Dedifferentiated amniotic fluid mesenchymal stem cell (primary cell): ENCODE results near the gene BTLA.
"Not testable (repeated sequence)": the region's sequence is repeated elsewhere in the genome, so short reads cannot be mapped to it uniquely, and the experiment has no call there.

ENCODE experiments used
- DNase-seq: peaks from one replicate; pipeline ENCODE4 v3.0.0-alpha.2; 2016; ENCODE audit errors: extremely low spot score

BTLA gene

GRCh38 chr3:112446343-112446742, 52.9 kb downstream of the BTLA start:
- no peak for DNase-seq

DNA sequence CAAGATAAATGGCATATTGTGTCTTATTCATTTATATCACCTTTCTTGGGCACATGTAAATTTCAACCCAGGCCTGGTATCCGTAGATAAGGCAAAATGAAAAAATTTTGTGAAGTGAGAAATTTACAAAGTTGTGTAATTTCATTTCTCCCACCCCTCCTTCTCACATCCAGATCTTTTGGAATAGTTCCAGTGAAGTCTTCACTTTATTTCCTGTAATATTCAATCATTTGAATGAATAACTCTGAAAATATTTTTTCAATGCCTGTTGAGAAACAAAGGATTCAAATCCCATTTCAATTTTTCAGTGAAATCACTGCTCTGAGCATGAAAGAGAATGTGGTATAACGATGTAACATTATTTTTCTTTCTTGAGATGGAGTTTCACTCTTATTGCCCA, 53.4 kb downstream of the BTLA start:
- no peak for DNase-seq

- DNase-seq, result no peak
Observed at GRCh38 chr3:112437146-112438022, 61.9 kb downstream of the BTLA start.

- no peak for DNase-seq
Observed at GRCh38 chr3:112429960-112430359, 69.3 kb downstream of the BTLA start.

DNA sequence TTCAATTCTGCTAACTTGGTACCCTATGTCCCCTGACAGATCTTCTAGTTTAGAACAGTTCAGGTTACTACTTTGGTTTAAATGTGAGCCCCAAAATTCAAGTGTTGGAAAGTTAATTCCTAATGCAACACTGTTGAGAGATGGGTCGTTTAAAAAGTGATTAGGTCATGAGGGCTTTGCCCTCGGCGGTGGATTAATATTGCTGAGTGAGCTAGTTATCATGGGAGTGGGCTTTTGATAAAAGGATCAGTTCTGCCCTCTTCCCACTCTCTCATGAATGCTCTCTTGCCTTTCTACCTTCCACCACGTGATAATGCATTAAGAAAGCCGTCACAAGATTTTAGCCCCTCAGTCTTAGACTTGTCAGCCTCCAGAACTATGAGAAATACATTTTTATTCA, 72.1 kb downstream of the BTLA start:
- DNase-seq, result no peak

- DNase-seq, result no peak
Observed at GRCh38 chr3:112425858-112426750, 73.2 kb downstream of the BTLA start.

DNA sequence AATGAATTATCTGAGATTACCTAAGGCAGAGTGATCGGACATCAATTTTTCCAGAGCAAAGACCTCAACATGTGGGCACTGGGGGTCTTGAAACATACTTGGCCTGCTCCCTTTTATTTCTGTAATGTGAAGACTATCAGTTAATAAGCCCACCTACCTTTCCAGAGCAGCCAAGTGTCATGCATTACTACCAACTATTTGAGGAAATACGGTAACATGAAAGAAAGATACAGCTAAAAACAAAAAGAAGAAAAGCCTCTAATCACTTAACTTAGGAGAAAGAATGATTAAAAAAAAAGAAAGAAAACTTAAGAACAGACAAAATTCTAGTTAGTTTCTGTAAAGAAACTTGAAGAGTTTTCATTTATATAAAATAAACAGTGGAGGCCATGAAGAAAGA, 73.9 kb downstream of the BTLA start:
- no peak for DNase-seq

DNA sequence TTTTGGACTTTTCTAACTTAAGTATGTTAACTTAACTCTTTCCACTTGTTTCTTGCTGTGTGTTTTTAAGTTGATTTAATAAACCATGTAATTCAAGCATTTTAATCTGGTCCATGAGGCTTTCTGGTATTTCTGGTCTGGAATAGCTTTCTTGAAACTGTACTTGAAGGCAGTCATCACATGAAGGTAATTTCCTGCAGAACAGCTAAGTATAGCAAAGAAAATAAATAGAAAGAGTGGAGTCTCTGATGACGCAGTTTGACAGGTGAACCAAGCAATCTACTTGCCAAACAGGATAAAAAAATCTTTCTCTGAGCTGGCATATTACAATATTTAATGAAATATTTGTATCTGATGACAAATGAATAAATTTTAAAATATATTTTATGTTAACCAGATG, 74.9 kb downstream of the BTLA start:
- DNase-seq, result no peak

GRCh38 chr3:112422921-112423320, 76.4 kb downstream of the BTLA start:
- not testable (repeated sequence) for DNase-seq

DNA sequence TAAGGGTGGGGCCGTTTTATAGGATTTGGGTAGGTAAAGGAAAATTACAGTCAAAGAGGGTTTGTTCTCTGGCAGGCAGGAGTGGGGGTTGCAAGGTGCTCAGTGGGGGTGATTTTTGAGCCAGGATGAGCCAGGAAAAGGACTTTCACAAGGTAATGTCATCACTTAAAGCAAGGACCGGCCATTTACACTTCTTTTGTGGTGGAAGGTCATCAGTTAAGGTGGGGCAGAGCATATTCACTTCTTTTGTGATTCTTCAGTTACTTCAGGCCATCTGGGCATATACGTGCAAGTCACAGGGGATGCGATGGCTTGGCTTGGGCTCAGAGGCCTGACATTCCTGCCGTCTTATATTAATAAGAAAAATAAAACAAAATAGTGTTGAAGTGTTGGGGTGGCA, 80.7 kb downstream of the BTLA start:
- DNase-seq, result not testable (repeated sequence)

GRCh38 chr3:112417696-112418318, 81.5 kb downstream of the BTLA start:
- DNase-seq, result no peak

GRCh38 chr3:112416391-112417212, 82.7 kb downstream of the BTLA start:
- DNase-seq, result no peak

DNA sequence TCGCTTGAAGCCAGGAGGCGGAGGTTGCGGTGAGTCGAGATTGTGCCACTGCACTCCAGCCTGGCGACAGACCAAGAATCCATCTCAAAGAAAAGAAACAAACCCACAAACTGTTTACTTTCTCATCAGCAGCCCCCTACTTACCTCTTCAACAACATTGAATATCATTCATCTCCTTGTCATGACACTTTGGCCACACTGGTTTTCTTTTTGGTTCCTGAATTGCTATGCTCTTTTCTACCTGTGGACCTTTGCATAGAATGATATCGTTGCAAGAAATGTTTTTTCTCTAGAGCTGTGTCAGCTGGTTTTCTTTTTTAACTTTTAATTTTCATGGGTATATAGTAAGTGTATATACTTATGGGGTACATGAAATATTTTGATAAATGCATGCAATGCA, 83.9 kb downstream of the BTLA start:
- no peak for DNase-seq
